GM19452 (cell line): ENCODE results near the gene KRT78.
"Not testable (repeated sequence)": the region's sequence is repeated elsewhere in the genome, so short reads cannot be mapped to it uniquely, and the experiment has no call there.

Source experiments
- ATAC-seq: cut with Tn5 transposase; IDR thresholded peaks from one replicate; pipeline ENCODE4 v1.9.1; 2021; ENCODE audit not compliant: unreplicated experiment

Gene KRT78

DNA sequence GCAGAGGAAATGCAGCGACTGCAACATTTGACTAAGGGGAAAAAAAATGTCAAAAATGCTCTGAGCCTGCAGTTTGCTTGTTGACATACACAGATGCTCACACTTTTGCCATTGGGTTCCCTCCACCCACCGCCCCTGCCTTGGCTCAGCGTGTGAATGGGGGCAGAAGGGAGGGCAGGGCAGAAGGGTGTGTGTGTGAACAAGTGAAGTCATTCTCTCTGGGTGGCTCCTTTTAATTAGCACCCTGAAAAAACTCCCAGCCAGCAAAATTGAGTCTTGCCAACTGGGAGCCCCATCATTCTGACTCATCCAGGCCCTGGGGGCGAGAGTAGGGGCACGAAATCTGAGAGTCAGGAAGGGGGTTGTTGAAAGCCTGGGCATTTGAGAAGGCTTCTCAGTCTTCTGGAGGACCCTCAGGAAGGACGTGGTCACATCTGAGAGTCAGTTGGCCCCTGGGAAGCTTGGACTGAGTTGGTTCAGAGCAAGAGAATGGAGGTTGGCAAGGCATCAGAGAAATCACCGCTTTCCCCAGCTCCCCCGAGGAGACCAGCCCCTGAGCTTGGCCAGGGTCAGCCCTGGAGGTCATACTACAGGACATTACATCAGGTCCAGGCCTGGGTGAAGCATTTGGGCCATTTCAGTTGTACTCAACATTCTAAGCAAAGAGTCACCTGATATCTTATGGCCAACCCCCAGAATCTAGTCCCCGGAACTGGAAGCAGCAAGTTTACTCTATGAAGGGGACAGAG lies 22.7 kb upstream of the KRT78 start:
- ATAC-seq, result no peak

DNA sequence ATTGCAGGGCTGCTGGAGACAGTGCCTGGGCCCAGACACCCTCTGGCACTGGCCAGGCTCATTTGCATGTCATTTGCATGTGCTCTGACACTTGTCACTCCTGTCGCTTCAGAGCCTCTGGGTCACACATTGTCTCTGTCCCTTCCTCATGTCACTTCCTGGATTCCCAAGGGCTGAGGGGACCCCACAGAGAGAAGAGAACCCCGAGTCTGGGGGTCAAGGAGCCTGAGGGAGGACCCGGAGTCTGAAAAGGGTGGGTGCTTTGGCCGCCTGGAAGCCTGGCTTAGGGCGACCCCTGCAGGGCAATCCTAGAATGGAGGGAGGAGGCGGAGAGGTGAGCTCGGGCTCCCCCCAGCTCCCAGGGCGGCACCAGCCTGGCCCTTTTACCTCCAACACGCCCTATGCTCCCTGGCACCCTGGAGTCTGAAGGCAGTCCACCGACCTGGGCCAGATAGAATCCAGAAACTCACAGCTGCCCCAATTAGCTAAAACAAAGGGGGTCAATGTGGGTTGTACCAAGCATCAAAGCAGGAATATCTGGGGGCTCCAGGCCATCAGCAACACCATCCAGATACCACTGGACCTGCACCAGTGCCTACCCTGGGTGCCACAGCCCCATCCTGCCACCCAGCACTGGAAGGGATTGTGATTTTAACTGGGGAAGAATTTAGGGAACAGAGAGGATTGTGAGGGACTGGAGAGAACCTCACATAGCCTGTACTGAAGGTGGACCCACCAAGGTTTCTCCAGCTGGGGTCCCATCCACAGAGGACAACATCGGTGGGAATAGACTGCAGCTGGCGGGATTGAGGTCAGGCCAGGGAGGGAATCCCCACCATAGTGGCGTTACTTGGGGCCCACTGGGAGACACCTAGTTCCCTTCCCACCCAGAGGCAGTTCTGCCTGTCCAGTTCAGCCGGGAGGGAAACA lies 21.8 kb upstream of the KRT78 start:
- peak; percentile 68 for ATAC-seq

DNA sequence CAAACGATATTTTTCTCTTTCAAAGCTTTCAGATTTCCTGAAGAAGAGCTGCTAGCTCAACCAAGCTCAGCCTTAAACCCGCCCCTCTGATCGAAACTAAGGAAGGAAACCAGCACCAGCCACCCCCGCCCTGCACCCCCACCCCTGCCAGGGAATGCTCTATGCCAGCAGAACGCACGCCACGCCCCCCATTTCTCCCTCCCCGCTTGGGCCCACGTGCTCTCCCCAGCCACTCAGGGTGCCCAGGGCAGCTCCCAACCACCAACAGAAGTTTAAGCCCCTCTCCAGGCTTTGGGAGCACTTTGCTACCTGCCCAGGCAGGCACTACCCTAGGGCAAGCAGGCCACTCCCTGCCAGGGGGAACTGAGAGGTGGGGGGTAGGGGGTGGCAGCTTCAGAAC lies 18.8 kb upstream of the KRT78 start:
- ATAC-seq, result no peak

DNA sequence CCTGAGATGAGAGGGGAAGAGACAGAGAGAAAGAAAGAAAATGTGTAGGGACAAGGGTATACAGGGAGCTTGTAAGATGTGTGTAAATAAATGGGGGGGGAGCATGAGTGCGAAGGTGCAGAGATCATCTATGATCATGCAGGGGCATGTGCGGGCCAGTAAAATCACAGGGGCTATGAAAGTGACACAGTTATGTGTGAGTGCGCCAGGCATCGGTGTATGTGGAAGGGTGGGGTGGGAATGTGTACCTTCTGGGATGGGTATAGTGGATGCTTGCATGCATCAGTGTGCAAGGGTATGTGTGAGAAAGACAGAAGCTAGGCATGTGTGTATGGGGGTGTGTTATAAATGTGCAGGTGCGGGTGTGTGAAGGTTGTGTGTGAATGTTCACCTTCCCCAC lies 18.4 kb upstream of the KRT78 start:
- ATAC-seq, result no peak

DNA sequence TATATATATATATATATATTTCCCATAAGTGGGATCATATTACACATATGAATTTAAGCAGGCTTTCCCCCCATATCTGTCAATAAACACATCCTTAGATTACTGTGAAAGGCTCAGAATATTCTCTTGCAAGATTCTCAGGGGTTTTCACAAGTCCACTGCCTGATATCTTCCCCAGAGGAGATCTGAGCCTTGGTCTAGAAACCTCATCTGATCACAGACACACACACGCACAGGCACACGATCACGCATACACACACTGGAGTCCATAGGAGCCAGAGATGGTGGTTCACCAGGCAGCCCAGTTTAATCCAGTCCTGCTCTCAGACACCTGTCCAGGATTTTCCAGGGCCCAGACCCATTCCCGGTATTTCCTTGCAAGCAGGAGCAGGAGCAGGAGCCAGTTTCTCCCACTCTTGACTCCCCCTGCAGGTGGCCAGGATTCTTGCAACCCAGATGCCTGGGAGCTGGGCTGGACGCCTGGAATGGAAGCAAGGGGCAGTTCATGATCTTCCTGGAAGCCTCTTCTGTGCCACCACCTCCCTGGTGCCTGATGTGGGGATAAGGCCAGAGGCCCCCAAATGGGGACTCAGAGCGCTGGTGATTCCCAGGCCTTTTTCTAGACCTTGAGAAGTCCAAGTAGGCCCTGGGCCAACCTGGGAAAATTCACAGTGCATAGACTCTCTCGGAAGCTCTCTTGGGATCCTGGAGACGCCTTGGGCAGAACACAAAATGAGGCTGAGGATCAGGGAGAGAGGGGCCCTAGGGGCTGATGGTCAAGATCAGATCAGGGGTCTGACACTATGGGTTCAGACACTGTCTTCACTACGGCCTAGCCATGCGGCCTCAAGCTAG lies 16.5 kb upstream of the KRT78 start:
- ATAC-seq, result no peak

DNA sequence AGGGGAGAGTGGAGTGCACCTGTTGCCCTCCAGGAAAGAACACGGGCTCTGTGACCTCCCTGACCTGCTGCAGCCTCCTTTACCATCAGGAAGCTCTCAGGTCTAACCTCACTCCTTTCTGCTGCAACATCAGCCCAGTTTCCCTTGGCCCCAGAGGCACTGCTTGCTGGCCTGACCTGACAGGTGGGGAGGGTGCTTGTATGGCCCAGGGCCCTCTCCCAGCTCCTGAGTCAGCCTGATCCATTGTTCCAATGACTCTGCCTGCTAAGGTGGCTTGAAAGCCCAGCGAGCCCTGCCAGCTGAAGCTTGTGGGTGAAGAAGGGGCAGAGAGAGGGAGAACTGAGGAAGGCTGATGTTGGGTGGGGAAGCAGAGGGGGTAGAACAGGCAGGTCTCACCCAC lies 13.2 kb upstream of the KRT78 start:
- no peak for ATAC-seq

DNA sequence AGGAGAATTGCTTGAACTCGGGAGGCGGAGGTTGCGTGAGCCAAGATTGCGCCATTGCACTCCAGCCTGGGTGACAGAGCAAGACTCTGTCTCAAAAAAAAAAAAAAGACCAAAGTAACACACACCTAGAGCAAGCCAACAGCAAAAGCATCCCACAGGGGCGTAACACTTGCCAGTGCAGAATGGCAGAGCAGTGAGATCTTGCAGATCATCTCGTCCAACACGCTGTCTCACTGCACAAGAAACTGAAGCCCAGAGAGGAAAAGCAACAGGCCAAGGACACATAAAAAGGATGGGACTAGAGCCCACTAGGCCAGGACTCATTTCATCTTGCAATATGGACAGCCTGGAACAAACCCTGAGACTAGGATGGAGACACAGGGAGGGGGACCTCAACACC lies 12.7 kb upstream of the KRT78 start:
- no peak for ATAC-seq

DNA sequence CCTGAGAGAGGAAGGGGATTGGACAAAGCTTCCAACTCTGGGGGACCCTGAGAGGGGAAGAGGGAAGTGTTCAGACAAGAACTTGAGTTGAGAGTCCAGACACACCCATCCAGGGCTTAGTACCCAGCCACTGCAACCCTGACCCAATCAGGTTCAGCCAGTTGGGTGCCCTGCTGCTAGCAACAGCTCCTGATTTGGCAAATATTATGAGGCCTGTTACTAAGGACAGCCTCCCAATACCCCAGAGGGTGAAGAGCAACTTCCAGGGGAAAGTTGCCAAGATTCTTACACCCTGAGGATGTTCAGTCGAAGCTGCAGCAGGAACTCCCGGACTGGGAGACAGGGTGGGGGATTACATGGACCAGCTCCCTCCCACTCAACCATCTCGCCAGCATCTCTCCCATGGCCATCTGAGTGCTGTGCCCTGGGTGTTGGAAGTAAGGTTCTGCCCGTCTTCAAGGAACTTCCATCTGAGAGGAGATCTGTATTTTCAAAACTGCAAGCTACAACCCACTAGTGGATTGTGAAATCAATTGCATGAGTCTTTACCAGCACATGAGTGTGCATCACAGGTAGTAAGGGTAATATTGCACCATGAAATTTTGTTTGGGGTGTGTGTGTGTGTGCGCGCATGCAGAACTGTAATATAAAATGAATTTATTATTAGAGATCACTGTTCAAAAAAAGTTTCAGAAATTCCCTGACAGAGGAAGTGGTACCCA lies 11.5 kb upstream of the KRT78 start:
- no peak for ATAC-seq

DNA sequence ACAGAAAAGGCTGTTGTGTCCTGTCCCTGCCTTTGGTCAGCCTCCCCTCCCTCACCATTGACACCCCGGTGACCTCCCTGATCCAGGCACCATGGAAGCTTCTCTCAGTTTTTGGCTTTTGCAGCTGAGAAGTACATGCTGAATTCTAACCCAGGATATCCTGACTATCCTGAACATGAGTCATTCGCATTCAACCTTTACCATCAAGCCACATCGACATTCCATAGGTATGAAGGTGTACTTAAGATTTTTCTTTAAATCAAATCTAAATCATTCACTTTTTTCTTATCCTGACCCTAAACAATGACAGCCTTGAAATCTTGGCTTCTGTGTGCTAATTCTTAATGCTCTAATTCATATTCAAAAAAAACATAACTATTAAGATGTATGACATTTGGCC lies 8.7 kb upstream of the KRT78 start:
- no peak for ATAC-seq

DNA sequence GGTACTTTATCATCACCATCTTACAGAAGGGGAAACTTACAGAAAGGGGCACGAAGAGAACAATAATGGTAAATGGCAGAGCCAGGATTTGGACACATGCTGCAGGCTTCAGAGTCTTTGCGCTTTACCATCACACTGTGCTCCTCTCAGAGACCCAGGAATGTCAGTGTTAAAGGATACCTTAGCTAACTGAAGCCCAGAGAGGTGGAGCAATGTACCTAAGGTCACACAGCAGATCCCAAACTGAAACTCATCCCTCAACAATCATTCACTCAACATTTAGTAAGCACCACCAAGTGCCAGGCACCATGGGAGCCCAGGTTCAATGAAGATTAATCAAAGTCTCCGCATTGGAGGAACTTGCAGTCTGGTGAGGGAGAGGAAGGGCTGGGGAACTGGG lies 8.0 kb upstream of the KRT78 start:
- ATAC-seq, result no peak

DNA sequence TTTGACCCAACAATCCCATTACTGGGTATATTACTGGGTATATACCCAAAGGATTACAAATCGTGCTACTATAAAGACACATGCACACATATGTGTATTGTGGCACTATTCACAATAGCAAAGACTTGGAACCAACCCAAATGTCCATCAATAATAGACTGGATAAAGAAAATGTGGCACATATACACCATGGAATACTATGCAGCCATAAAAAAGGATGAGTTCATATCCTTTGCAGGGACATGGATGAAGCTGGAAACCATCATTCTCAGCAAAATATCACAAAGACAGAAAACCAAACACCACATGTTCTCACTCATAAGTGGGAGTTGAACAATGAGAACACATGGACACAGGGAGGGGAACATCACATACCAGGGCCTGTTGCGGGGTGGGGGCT lies 7.3 kb upstream of the KRT78 start:
- ATAC-seq, result not testable (repeated sequence)

DNA sequence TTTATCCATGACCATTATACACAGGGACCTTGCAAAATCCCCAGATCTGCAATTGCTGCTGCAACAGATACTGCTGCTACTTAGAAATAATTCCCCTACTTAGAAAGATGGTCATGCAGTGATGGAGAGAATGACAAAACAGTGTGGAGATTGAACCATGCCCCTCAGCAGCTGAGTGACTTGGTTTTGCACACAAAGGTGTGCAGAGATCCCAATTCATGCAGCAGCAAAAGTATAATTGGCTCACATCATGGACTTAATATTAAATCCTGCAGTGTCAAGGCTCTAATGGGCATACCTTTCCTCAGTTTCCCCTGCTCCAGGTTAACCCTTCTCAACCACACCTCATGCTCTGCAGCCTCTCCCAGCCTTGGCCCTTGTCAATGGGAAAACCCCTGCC lies 3.0 kb upstream of the KRT78 start:
- ATAC-seq, result no peak

DNA sequence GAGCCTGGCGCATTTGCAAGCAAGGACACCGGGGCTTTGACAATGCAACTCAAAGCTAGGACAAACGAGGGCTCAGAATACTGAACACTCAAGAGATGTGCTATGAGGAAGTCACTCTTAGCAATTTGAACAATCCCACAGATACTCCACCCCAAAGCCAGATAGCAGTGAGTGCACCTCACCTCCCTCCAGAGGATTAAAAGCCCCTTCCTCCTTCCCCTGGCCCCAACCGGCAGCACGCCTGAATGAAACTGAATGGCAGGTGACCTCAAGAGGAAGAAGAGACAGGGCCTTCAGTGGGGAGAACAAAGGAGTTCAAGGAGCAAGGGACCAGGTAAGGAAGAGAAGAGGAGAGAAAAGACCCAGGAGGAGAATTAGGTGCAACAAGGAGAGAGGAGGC lies 1.9 kb upstream of the KRT78 start:
- no peak for ATAC-seq

DNA sequence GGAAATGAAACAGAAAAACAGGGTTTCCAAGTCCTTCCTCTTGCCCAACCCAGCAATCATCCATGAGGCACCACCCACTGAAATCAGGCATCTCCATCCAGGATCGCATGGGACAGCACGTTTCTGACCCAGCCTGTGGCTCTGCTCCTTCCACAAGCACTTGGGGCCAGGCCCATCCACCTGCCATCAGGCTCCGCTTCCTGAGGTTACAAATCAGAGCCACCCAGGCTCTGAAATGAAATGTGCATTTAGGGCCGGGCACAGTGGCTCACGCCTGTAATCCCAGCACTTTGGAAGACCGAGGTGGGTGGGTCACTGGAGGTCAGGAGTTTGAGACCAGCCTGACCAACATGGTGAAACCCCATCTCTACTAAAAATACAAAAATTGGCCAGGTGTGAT lies 717 bp upstream of the KRT78 start:
- no peak for ATAC-seq

DNA sequence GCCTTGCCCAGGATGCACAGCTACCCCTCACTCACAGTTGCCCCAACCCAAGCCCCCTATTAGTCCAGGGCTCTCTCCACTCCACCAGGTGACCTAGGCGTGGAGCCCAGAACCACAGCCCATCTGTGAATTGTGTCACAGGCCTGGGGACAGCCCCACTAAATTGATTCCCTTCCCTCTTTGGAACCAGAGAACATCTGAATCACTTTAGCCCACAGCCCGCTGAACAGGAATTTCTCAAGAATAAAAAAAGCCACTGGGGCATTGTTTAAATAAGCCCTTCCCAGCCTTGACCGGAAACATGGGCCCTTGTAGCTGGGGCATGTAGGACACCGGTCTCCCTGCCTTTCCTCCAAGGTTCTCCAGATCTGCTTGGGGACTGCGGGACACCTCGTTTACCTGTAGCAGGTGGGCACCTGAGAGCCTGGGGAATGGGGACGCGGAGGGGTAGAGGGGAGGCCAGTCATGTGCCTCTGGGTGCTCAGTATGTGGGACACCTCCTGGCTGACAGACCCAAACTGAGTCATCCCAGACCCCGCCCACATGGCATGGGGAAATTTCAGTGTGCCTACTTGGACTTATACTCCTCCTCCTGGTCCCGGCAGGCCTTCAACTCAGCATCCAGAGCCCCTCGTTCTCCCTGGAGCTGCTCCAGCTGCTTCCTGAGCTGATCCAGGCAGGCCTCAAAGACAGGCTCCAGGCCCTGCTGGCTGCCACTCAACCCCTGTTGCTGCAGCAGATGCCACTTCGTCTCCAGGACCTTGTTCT lies 1.3 kb downstream of the KRT78 start:
- no peak for ATAC-seq

DNA sequence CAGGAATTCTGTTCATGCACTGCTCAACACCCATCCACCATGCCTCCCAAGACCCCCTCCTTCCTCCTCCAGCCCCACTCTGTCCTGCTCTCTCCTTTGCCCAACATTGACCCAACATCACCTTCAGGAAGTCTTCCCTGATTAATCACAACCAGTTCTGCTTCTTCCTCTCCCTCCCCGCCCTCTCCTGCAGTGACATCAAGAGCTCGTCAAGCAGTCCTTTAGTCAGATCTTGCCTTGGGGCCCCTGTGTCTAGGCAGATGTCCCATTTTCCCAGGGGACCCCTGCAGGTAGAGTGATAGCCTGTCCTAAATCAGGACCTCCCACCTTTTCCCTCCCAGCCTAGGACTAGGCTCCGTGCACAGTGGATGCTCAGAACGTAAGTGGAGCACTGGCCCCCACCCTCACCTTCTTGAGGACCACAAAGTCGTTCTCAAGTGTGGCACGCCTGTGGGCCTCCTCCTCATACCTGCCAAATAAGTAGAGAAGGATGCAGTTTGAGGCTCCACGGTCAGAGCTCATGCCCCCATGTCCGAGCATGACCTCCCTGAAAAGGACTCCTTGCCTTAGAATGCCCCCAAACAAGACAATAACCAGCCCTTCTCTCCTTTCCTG lies 2.3 kb downstream of the KRT78 start:
- ATAC-seq, result no peak

DNA sequence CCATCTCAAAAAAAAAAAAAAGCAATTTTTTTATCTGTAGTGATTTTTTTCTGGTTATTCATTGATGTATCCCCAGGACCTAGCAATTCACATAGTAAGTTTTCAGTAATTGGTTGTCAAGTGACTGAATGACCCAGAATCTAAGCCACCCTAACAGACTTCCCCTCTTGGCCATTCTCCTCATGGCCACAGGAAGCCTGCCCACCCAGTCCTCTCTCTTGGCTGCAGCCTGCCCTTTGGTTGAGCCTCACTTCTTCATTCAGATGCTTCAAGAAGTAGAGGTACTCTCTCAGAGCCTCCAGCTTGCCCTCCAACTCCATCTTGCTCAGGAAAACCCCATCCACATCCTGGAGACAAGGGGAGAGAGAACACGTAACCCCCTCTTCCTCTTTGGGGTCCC lies 2.8 kb downstream of the KRT78 start:
- no peak for ATAC-seq

DNA sequence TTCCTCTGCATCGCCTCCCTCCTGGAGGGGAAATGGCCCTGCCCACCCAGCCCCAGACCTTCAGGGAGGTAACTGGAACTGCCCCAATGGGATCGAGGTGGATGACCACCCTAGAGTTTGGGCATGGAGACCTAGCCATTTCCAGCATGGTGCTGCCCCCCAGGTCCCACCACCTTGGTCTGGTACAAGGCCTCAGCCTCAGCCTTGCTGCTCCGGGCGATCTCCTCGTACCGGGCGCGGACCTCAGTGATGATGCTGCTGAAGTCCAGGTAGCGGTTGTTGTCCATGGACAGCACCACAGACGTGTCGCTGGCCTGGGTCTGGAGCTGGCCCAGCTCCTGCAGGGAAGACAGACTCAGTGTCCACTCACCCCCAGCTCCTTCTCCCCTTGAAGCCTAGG lies 4.4 kb downstream of the KRT78 start:
- ATAC-seq, result no peak

DNA sequence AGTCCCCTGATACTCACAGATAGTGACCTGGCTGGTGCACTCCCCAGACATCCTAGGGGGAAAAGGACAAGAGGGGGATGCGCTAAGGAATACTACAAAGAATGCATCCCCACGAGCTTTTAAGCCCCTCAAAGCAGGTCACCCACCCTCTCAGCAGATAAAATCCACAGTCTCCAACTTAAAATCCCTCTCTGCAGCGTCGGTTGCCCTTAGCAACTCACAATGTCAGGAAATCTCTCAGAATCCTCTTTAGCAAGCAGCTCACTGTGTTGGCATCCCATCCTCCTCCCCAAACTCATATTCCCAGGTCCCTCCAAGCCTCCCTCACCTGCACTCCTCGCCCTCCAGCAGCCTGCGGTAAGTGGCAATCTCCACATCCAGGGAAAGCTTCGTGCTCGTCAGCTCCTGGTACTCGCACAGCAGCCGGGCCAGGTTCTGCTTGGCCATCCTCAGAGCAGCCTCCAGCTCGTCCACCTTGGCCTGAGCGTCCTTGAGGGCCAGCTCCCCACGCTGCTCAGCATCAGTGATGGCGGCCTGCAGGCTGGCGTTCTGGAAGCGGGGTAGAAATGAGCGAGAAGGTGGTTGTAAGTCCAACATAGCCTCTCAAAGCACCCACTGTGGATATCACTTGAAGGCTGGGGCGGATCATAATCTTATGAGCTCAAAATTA lies 9.2 kb downstream of the KRT78 start:
- no peak for ATAC-seq
